Neural progenitor cell (in vitro differentiated cells): Measurements from ENCODE around the gene UBL4B. TPM values are rescaled to one million over a fixed set of nuclear protein-coding genes. Genes with fewer than 3 reads are reported as not detected.
A peak's percentile ranks its signal among the peaks of the same experiment; 100 is the strongest.

ENCODE experiments used
- DNase-seq: peaks from one replicate; pipeline ENCODE4 v3.0.0-alpha.2; 2016; ENCODE audit warnings: low spot score
- H2AFZ ChIP-seq: fragments of 200-600 bp; sonication (generic); replicated peaks from 2 replicates; pipeline ENCODE4 v1.6.1; 2016; ENCODE audit warnings: antibody characterized with exemption
- H3F3A ChIP-seq: fragments of 200-600 bp; sonication (generic); 2 replicates; pipeline ENCODE4 v1.6.1; 2016; ENCODE audit warnings: antibody characterized with exemption, low read depth
- H3K27ac ChIP-seq: fragments of 200-600 bp; sonication (generic); 2 replicates; pipeline ENCODE4 v1.5.1; 2016; ENCODE audit warnings: mild to moderate bottlenecking
- H3K27me3 ChIP-seq: fragments of 200-600 bp; sonication (generic); 2 replicates; pipeline ENCODE4 v1.6.1; 2016; ENCODE audit warnings: mild to moderate bottlenecking, moderate library complexity
- H3K36me3 ChIP-seq: fragments of 200-600 bp; sonication (generic); 2 replicates; pipeline ENCODE4 v1.5.1; 2016
- H3K4me1 ChIP-seq: fragments of 200-600 bp; sonication (generic); 2 replicates; pipeline ENCODE4 v1.6.1; 2016; ENCODE audit warnings: mixed run types
- H3K4me2 ChIP-seq: fragments of 200-600 bp; sonication (generic); 2 replicates; pipeline ENCODE4 v1.6.1; 2016
- H3K4me3 ChIP-seq: fragments of 200-600 bp; sonication (generic); 2 replicates; pipeline ENCODE4 v1.5.1; 2016
- H3K79me2 ChIP-seq: fragments of 200-600 bp; sonication (generic); 2 replicates; pipeline ENCODE4 v1.6.1; 2016; ENCODE audit warnings: low read depth
- H3K9ac ChIP-seq: fragments of 200-600 bp; sonication (generic); 2 replicates; pipeline ENCODE4 v1.6.1; 2016
- H3K9me3 ChIP-seq: fragments of 200-600 bp; sonication (generic); 2 replicates; pipeline ENCODE4 v1.5.1; 2016; ENCODE audit warnings: low read depth
- H4K20me1 ChIP-seq: fragments of 200-600 bp; sonication (generic); 2 replicates; pipeline ENCODE4 v1.6.1; 2016; ENCODE audit warnings: low read depth
- H3K27ac Mint-ChIP-seq: 3 replicates; pipeline ENCODE4 v1.8.0; 2021; ENCODE audit warnings: mixed read lengths
- H3K27me3 Mint-ChIP-seq: 2 replicates; pipeline ENCODE4 v1.8.0; 2022; ENCODE audit warnings: low read depth, mild to moderate bottlenecking, inconsistent platforms, moderate library complexity, mixed read lengths; ENCODE audit not compliant: insufficient read depth
- H3K36me3 Mint-ChIP-seq: 3 replicates; pipeline ENCODE4 v1.8.0; 2021; ENCODE audit warnings: mixed read lengths
- H3K4me1 Mint-ChIP-seq: 3 replicates; pipeline ENCODE4 v1.8.0; 2021; ENCODE audit warnings: mixed read lengths
- H3K4me3 Mint-ChIP-seq: 3 replicates; pipeline ENCODE4 v1.8.0; 2021; ENCODE audit warnings: mild to moderate bottlenecking, moderate library complexity, mixed read lengths
- H3K9me3 Mint-ChIP-seq: 3 replicates; pipeline ENCODE4 v1.8.0; 2020; ENCODE audit warnings: mixed read lengths
- EZH2 ChIP-seq: fragments of 200-600 bp; sonication (generic); IDR thresholded peaks from 2 replicates; pipeline ENCODE4 v1.6.1; 2017; ENCODE audit warnings: antibody characterized with exemption, mild to moderate bottlenecking, moderate library complexity
- EZH2phosphoT487 ChIP-seq: fragments of 200-600 bp; sonication (generic); IDR thresholded peaks from 2 replicates; pipeline ENCODE4 v1.6.1; 2017; ENCODE audit warnings: antibody characterized with exemption
- total RNA-seq: library from RNA; depleted of rRNA; stranded (reverse); fragments of >200 nt; gene quantifications from 2 replicates; pipeline ENCODE4 v1.2.3, GENCODE V29; 2015; ENCODE audit warnings: low replicate concordance
- TF ChIP-seq, protein P1 (sequence below): fragments of 200-600 bp; sonication (generic); IDR thresholded peaks from 2 replicates; pipeline ENCODE4 v1.5.1; 2017; ENCODE audit warnings: antibody characterized with exemption, mild to moderate bottlenecking

The UBL4B gene
- total RNA-seq, 1 donor from 2014 or later, result not detected

DNA sequence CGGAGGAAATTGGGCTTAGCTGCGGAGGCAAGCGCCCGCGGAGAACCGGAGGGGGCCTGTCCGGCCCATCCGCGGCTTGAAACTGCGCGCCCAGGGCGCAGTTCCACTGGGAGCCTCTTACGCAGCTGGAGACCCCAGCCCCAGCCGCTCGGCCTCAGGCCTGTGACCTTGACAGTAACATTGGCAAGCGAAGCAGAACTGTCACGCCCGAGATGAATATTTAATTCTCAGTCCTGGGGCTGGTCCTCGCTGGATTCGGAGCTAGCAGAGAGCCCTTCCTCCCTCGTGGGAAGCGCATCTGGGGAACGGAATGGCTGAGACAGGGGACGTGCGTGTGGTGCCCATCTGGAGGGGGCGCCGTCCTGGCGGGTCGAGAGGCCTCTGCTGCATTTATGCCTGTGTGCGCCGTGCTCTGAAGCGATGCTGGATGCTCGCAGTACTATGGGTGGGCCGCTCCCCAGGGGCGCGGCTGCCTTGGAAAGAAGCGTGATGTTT is 39.0 kb downstream of the UBL4B start:
- Histone ChIP-seq H3K79me2 (no peaks in the 10 kb centered on the region), H3K4me2 (peak overlapping the region; percentile 97), H4K20me1 (peaks cover 43% of the 10 kb centered on the region), H3K4me1 (peaks cover 8% of the 10 kb centered on the region), H3K4me3 (peak overlapping the region; percentile 50), H3K27ac (no peak overlapping the region), H3K36me3 (no peaks in the 10 kb centered on the region), H3K9ac (no peak overlapping the region), H3K9me3 (no peaks in the 10 kb centered on the region), H3K27me3 (peaks cover 96% of the 10 kb centered on the region), H3F3A (no peaks in the 10 kb centered on the region), H2AFZ (peak overlapping the region; percentile 36)
- H3K9me3 Mint-ChIP-seq, result peaks cover 3% of the 10 kb centered on the region
- TF ChIP-seq EZH2phosphoT487, result peak; percentile 80
- TF ChIP-seq, protein P1, sequence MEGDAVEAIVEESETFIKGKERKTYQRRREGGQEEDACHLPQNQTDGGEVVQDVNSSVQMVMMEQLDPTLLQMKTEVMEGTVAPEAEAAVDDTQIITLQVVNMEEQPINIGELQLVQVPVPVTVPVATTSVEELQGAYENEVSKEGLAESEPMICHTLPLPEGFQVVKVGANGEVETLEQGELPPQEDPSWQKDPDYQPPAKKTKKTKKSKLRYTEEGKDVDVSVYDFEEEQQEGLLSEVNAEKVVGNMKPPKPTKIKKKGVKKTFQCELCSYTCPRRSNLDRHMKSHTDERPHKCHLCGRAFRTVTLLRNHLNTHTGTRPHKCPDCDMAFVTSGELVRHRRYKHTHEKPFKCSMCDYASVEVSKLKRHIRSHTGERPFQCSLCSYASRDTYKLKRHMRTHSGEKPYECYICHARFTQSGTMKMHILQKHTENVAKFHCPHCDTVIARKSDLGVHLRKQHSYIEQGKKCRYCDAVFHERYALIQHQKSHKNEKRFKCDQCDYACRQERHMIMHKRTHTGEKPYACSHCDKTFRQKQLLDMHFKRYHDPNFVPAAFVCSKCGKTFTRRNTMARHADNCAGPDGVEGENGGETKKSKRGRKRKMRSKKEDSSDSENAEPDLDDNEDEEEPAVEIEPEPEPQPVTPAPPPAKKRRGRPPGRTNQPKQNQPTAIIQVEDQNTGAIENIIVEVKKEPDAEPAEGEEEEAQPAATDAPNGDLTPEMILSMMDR, result peak; percentile 5
- peak; percentile 68 for TF ChIP-seq EZH2
- peak overlapping the region; percentile 67 for H3K4me3 Mint-ChIP-seq
- no peak overlapping the region for H3K27ac Mint-ChIP-seq
- DNase-seq, result peak; percentile 17
- H3K4me1 Mint-ChIP-seq, result peaks cover 3% of the 10 kb centered on the region
- H3K27me3 Mint-ChIP-seq, result peaks cover 40% of the 10 kb centered on the region
- no peaks in the 10 kb centered on the region for H3K36me3 Mint-ChIP-seq

DNA sequence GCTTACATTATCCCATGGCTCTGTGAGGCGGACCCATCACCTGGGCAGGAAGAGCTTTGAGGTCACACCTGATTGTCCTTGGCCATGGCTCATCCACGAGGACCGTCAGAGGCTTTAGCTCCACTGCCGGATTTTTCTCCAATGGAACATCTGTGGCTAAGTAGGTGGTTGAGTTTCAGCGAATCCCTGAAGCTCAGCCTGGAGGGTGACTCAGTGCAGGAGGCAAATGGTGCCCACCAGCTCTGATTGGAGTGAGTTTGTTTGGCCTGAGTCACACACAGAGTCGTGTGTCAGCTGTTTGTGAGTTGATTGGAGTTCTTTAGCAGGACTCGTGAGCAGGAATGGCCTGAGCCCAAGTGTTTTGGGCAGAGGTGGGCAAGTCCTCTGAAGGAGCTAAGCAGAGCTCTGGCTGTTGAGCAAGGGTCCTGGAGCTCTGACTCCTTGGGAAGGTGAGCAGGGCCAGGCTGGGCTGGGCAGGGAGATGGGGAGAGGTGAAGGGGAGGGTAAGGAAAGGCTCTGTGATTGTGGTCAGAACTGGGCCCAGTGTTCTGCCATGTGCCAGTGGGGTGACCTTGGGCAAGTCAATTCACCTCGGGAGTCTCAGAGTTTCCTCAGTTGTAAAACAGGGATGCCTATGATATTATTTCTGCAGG is 40.0 kb downstream of the UBL4B start:
- H3K36me3 ChIP-seq, result no peaks in the 10 kb centered on the region
- peaks cover 94% of the 10 kb centered on the region for H3K27me3 ChIP-seq
- no peak for TF ChIP-seq EZH2
- TF ChIP-seq, protein P1, result no peak
- TF ChIP-seq EZH2phosphoT487, result no peak
- no peaks in the 10 kb centered on the region for H3K9me3 ChIP-seq
- no peak overlapping the region for H3K4me2 ChIP-seq
- Mint-ChIP-seq H3K4me3 (no peak overlapping the region), H3K36me3 (no peaks in the 10 kb centered on the region), H3K4me1 (peaks cover 3% of the 10 kb centered on the region), H3K27me3 (peaks cover 43% of the 10 kb centered on the region), H3K9me3 (peaks cover 3% of the 10 kb centered on the region), H3K27ac (no peak overlapping the region)
- no peak for DNase-seq
- H3F3A ChIP-seq, result no peaks in the 10 kb centered on the region
- H3K27ac ChIP-seq, result no peak overlapping the region
- no peak overlapping the region for H2AFZ ChIP-seq
- no peak overlapping the region for H3K4me3 ChIP-seq
- H4K20me1 ChIP-seq, result peaks cover 43% of the 10 kb centered on the region
- no peak overlapping the region for H3K9ac ChIP-seq
- peaks cover 8% of the 10 kb centered on the region for H3K4me1 ChIP-seq
- H3K79me2 ChIP-seq, result no peaks in the 10 kb centered on the region

DNA sequence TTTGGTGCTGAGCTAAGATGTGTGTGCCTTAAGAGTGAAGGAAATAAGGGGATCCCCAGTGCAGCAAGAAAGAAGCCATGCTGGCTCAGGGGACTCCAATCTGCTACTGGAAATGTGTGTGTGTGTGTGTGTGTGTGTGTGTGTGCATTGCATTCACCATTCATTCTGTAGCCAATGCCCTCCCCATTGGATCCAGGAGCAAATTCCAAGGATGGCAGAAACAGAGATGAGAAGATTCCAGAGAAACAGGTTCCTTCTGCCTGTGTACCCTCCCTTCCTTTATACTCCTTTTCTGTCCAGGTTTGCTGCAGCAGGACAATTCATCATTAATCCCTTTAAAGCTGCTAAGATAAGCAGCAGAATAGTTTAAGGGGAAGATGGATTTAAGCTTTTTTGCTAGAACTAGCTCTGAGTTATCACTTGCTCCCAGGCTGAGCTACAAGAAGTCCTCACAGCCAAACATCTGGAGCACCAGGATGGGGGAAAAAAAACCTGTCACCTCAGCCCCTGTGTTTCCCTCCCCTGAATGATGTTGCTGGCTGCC is 41.2 kb downstream of the UBL4B start:
- DNase-seq, result no peak
- Histone ChIP-seq H3K9me3 (no peaks in the 10 kb centered on the region), H3K36me3 (no peaks in the 10 kb centered on the region), H4K20me1 (peaks cover 43% of the 10 kb centered on the region), H3F3A (no peaks in the 10 kb centered on the region), H3K79me2 (no peaks in the 10 kb centered on the region), H3K27me3 (peaks cover 82% of the 10 kb centered on the region), H3K4me3 (no peak overlapping the region), H3K4me1 (peaks cover 8% of the 10 kb centered on the region), H3K27ac (no peak overlapping the region), H3K9ac (no peak overlapping the region), H2AFZ (no peak overlapping the region), H3K4me2 (no peak overlapping the region)
- Mint-ChIP-seq H3K36me3 (no peaks in the 10 kb centered on the region), H3K27ac (no peak overlapping the region), H3K4me3 (no peak overlapping the region), H3K27me3 (peaks cover 43% of the 10 kb centered on the region), H3K9me3 (peaks cover 3% of the 10 kb centered on the region), H3K4me1 (peaks cover 3% of the 10 kb centered on the region)
- TF ChIP-seq EZH2phosphoT487 (no peak), EZH2 (no peak)
- TF ChIP-seq, protein P1, result no peak
